ENCODE results near the gene SCN4A. TPM values are rescaled to one million over a fixed set of nuclear protein-coding genes. Genes with fewer than 3 reads are reported as not detected.

Gene SCN4A
- total RNA-seq, 2 donors from 2014 or later: 3.9 to 4.4 TPM

DNA sequence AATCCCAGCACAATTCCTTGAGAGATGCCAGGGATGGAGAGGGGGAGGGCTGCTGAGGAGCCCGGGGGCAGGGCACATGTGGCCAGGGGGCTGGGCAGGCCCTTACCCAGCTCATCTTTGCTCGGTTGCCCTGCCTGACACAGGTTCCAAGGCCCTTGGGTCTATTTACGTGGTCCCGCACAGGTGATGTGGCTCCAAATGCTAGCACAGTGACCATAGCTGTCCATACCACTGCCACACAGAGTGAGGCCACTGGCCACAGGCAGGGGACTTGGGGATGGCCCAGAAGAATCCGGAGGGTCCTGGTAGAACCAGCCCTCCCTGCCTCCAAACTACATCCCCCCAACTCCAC is 15.4 kb upstream of the SCN4A start:
- Histone ChIP-seq H3K4me1 (ENCODE audit: control insufficient read depth, insufficient read depth, low read length) (no peaks in the 10 kb centered on the region), H3K9ac (ENCODE audit: extremely low read depth, low read length, poor library complexity, severe bottlenecking) (no peak overlapping the region), H3K4me3 (ENCODE audit: low read length) (no peak overlapping the region), H3K27ac (ENCODE audit: low read depth, low read length) (no peak overlapping the region), H3K27me3 (ENCODE audit: control insufficient read depth, insufficient read depth, low read length, poor library complexity, severe bottlenecking) (peaks cover 15% of the 10 kb centered on the region), H3K36me3 (ENCODE audit: control insufficient read depth, insufficient read depth, low read length) (no peaks in the 10 kb centered on the region), H3K9me3 (ENCODE audit: control insufficient read depth, low read length) (no peaks in the 10 kb centered on the region)
- H3K4me1 Mint-ChIP-seq: peaks cover 6% of the 10 kb centered on the region
- no peak for DNase-seq
- H3K36me3 Mint-ChIP-seq (ENCODE audit: low read depth): no peaks in the 10 kb centered on the region
- WGBS, 2 experiments (ENCODE audit: insufficient coverage in 1 of 2, insufficient read length in 1 of 2): 72 to 90% methylated on average over 3 to 5 of the region's 5 CpGs
- TF ChIP-seq, protein P1, sequence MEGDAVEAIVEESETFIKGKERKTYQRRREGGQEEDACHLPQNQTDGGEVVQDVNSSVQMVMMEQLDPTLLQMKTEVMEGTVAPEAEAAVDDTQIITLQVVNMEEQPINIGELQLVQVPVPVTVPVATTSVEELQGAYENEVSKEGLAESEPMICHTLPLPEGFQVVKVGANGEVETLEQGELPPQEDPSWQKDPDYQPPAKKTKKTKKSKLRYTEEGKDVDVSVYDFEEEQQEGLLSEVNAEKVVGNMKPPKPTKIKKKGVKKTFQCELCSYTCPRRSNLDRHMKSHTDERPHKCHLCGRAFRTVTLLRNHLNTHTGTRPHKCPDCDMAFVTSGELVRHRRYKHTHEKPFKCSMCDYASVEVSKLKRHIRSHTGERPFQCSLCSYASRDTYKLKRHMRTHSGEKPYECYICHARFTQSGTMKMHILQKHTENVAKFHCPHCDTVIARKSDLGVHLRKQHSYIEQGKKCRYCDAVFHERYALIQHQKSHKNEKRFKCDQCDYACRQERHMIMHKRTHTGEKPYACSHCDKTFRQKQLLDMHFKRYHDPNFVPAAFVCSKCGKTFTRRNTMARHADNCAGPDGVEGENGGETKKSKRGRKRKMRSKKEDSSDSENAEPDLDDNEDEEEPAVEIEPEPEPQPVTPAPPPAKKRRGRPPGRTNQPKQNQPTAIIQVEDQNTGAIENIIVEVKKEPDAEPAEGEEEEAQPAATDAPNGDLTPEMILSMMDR (conservative IDR thresholded peaks at IDR 0.05): no peak
- peaks cover under 1% of the 10 kb centered on the region for H3K9me3 Mint-ChIP-seq
- H3K27me3 Mint-ChIP-seq (ENCODE audit: insufficient read depth): peaks cover 20% of the 10 kb centered on the region
- no peak overlapping the region for H3K27ac Mint-ChIP-seq
- H3K4me3 Mint-ChIP-seq: no peak overlapping the region

DNA sequence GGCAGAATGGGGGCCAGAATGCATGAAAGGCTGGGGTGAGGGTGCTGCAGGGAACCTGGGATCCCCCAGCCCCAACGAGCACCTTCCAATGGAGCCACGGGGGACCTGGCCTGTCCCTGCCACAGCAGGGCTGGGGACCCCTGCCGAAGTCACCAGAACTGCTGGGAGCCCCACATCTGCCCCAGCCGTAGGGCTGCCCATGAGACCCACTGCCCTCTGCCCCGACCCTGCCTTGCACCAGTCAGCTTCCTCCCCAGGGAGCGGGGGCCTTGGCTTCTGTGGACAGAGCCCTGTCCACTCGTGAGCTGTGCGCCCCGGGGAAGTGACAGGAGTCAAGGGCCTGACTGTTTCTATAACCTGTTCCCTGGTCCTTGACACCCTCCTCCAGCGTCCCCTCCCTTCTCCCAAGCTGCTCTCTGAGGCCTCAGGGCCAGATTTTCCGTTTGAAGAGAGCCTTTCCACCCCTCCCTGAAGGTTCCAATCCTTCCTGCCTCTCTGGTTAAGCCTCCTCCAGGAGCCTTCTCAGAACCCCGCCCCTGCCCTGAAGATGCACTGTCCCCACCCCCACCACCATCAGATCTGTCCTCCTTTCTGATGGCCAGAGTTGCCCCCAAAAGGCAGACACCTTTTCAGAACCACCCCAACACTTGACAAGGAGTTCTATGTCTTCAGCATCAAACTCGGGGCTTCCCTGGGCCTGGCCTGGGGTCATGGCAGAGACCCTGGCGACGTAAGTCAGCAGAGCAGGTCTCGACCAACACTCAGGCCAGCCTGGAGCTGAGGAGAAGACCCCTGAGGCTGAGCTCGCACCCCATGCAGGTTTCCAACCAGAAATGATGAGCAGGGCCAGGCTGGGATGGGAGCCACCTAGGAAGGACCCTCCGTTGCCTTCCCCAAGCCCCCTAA is 14.8 kb upstream of the SCN4A start:
- Mint-ChIP-seq H3K9me3 (peaks cover 6% of the 10 kb centered on the region), H3K27ac (no peak overlapping the region), H3K27me3 (ENCODE audit: insufficient read depth) (peaks cover 16% of the 10 kb centered on the region), H3K36me3 (ENCODE audit: low read depth) (peaks cover 1% of the 10 kb centered on the region), H3K4me3 (no peak overlapping the region), H3K4me1 (peaks cover 6% of the 10 kb centered on the region)
- DNase-seq: no peak
- Histone ChIP-seq H3K9me3 (ENCODE audit: control insufficient read depth, low read length) (no peaks in the 10 kb centered on the region), H3K27me3 (ENCODE audit: control insufficient read depth, insufficient read depth, low read length, poor library complexity, severe bottlenecking) (peaks cover 11% of the 10 kb centered on the region), H3K36me3 (ENCODE audit: control insufficient read depth, insufficient read depth, low read length) (no peaks in the 10 kb centered on the region), H3K4me1 (ENCODE audit: control insufficient read depth, insufficient read depth, low read length) (no peaks in the 10 kb centered on the region), H3K9ac (ENCODE audit: extremely low read depth, low read length, poor library complexity, severe bottlenecking) (no peak overlapping the region), H3K4me3 (ENCODE audit: low read length) (no peak overlapping the region), H3K27ac (ENCODE audit: low read depth, low read length) (no peak overlapping the region)
- whole genome bisulfite sequencing, 2 experiments (ENCODE audit: insufficient coverage in 1 of 2, insufficient read length in 1 of 2): 84 to 92% methylated on average over 9 to 18 of the region's 18 CpGs
- TF ChIP-seq, protein P1 (conservative IDR thresholded peaks at IDR 0.05): no peak

DNA sequence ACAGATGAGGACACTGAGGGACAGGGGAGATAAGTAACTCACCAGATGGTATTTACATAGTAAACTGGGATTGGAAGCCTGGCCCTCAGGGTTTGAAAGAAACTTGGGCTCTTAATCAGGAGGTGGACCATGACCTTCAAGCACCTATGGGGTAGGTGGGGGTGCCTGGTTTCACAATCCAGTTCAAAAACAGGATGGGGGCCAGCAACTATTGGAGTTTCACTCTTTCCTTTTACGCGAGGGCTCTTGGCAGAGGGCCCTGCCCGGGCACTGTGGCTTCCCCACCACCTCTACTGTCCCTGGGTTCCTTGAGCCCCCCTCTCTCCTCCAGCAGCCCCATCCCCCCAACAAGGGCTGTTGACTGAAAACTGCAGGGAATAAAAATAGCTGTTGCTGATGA is 14.1 kb upstream of the SCN4A start:
- no peak overlapping the region for H3K9ac ChIP-seq (ENCODE audit: extremely low read depth, low read length, poor library complexity, severe bottlenecking)
- Mint-ChIP-seq H3K4me3 (no peak overlapping the region), H3K9me3 (peaks cover 12% of the 10 kb centered on the region), H3K36me3 (ENCODE audit: low read depth) (peaks cover 1% of the 10 kb centered on the region), H3K27me3 (ENCODE audit: insufficient read depth) (peaks cover 9% of the 10 kb centered on the region), H3K27ac (no peak overlapping the region), H3K4me1 (peaks cover 6% of the 10 kb centered on the region)
- H3K4me1 ChIP-seq (ENCODE audit: control insufficient read depth, insufficient read depth, low read length): no peaks in the 10 kb centered on the region
- H3K9me3 ChIP-seq (ENCODE audit: control insufficient read depth, low read length): no peaks in the 10 kb centered on the region
- H3K27ac ChIP-seq (ENCODE audit: low read depth, low read length): no peak overlapping the region
- H3K27me3 ChIP-seq (ENCODE audit: control insufficient read depth, insufficient read depth, low read length, poor library complexity, severe bottlenecking): peaks cover 5% of the 10 kb centered on the region
- no peaks in the 10 kb centered on the region for H3K36me3 ChIP-seq (ENCODE audit: control insufficient read depth, insufficient read depth, low read length)
- TF ChIP-seq, protein P1 (conservative IDR thresholded peaks at IDR 0.05): no peak
- DNase-seq: no peak
- 93% methylated on average over 3 of the region's 3 CpGs; no CpG with 5 or more reads in 1 of the 2 experiments for WGBS, 2 experiments (ENCODE audit: insufficient coverage in 1 of 2, insufficient read length in 1 of 2)
- no peak overlapping the region for H3K4me3 ChIP-seq (ENCODE audit: low read length)

Measured in endodermal cell (in vitro differentiated cells).